ENCODE measurements around the gene ADAMTSL1. TPM values are rescaled to one million over a fixed set of nuclear protein-coding genes. Genes with fewer than 3 reads are reported as not detected.

ADAMTSL1 gene
- polyA plus RNA-seq, 2 of the 4 experiments (the other 2 are of a cell fraction), result 0.03 TPM; not detected in 1

- 16% methylated on average over 3 of the region's 3 CpGs for WGBS (ENCODE audit: missing lambda C conversion rate)
- no peaks in the 10 kb centered on the region for H3K4me1 ChIP-seq
- DNase-seq (ENCODE audit: low read depth in 1 of 2, low spot score in 1 of 2) (no peak), ATAC-seq (no peak), FAIRE-seq (no peak)
- CTCF ChIA-PET, result interaction anchor here (1.2 to 3.9 kb wide), 2 partner anchors 9 to 41 kb away, joined by 3 to 45 read pairs; no protein-coding TSS in a partner anchor
- H3K9me3 ChIP-seq, result no peaks in the 10 kb centered on the region
- no peak overlapping the region for H3K4me3 ChIP-seq
- TF ChIP-seq E2F6 (IDR thresholded peaks at IDR 0.05; ENCODE audit: borderline replicate concordance, low read depth) (no peak), REST (IDR thresholded peaks at IDR 0.05) (no peak), BCL3 (IDR thresholded peaks at IDR 0.05) (no peak), BHLHE40 (IDR thresholded peaks at IDR 0.05; ENCODE audit: low read depth, low read length) (no peak), POLR2A (IDR thresholded peaks at IDR 0.05; ENCODE audit: low read length) (no peak), RCOR1 (IDR thresholded peaks at IDR 0.05; ENCODE audit: low read depth, low read length) (no peak), HOXB5 (CRISPR knock-in tag; IDR thresholded peaks at IDR 0.05) (no peak), MAFK (IDR thresholded peaks at IDR 0.05; ENCODE audit: partially characterized antibody) (no peak), POLR2AphosphoS2 (conservative IDR thresholded peaks at IDR 0.05; ENCODE audit: low read length) (no peak), HES2 (IDR thresholded peaks at IDR 0.05) (no peak), KDM1A (IDR thresholded peaks at IDR 0.05; ENCODE audit: low read depth) (no peak), NR3C1 (IDR thresholded peaks at IDR 0.05) (no peak), TP53 (CRISPR knock-in tag; IDR thresholded peaks at IDR 0.05) (no peak), TFCP2L1 (CRISPR knock-in tag; IDR thresholded peaks at IDR 0.05) (no peak), MYC (IDR thresholded peaks at IDR 0.05; ENCODE audit: borderline replicate concordance, low read length) (no peak), CTCF (IDR thresholded peaks at IDR 0.05) (no peak), JUNB (IDR thresholded peaks at IDR 0.05) (no peak), ZFP36 (IDR thresholded peaks at IDR 0.05; ENCODE audit: borderline replicate concordance, partially characterized antibody) (no peak), CBX2 (IDR thresholded peaks at IDR 0.05; ENCODE audit: borderline replicate concordance, low read depth) (no peak), ATOH8 (CRISPR knock-in tag; IDR thresholded peaks at IDR 0.05; ENCODE audit: low read depth) (no peak)
- POLR2A ChIA-PET, result no interaction called here
- H3K27ac ChIP-seq, result no peak overlapping the region
- H3K4me2 ChIP-seq, result no peak overlapping the region
These were observed 22.5 kb upstream of the ADAMTSL1 start for GRCh38 chr9:18451406-18451805.
